Neural progenitor cell (in vitro differentiated cells): Measurements from ENCODE around the gene PPP2R5C. TPM values are rescaled to one million over a fixed set of nuclear protein-coding genes. Genes with fewer than 3 reads are reported as not detected.

Experiments used
- DNase-seq: peaks from one replicate; pipeline ENCODE4 v3.0.0-alpha.2; 2016; ENCODE audit warnings: low spot score
- H2AFZ ChIP-seq: fragments of 200-600 bp; sonication (generic); replicated peaks from 2 replicates; pipeline ENCODE4 v1.6.1; 2016; ENCODE audit warnings: antibody characterized with exemption
- H3F3A ChIP-seq: fragments of 200-600 bp; sonication (generic); 2 replicates; pipeline ENCODE4 v1.6.1; 2016; ENCODE audit warnings: antibody characterized with exemption, low read depth
- H3K27ac ChIP-seq: fragments of 200-600 bp; sonication (generic); 2 replicates; pipeline ENCODE4 v1.5.1; 2016; ENCODE audit warnings: mild to moderate bottlenecking
- H3K27me3 ChIP-seq: fragments of 200-600 bp; sonication (generic); 2 replicates; pipeline ENCODE4 v1.6.1; 2016; ENCODE audit warnings: mild to moderate bottlenecking, moderate library complexity
- H3K36me3 ChIP-seq: fragments of 200-600 bp; sonication (generic); 2 replicates; pipeline ENCODE4 v1.5.1; 2016
- H3K4me1 ChIP-seq: fragments of 200-600 bp; sonication (generic); 2 replicates; pipeline ENCODE4 v1.6.1; 2016; ENCODE audit warnings: mixed run types
- H3K4me2 ChIP-seq: fragments of 200-600 bp; sonication (generic); 2 replicates; pipeline ENCODE4 v1.6.1; 2016
- H3K4me3 ChIP-seq: fragments of 200-600 bp; sonication (generic); 2 replicates; pipeline ENCODE4 v1.5.1; 2016
- H3K79me2 ChIP-seq: fragments of 200-600 bp; sonication (generic); 2 replicates; pipeline ENCODE4 v1.6.1; 2016; ENCODE audit warnings: low read depth
- H3K9ac ChIP-seq: fragments of 200-600 bp; sonication (generic); 2 replicates; pipeline ENCODE4 v1.6.1; 2016
- H3K9me3 ChIP-seq: fragments of 200-600 bp; sonication (generic); 2 replicates; pipeline ENCODE4 v1.5.1; 2016; ENCODE audit warnings: low read depth
- H4K20me1 ChIP-seq: fragments of 200-600 bp; sonication (generic); 2 replicates; pipeline ENCODE4 v1.6.1; 2016; ENCODE audit warnings: low read depth
- H3K27ac Mint-ChIP-seq: 3 replicates; pipeline ENCODE4 v1.8.0; 2021; ENCODE audit warnings: mixed read lengths
- H3K27me3 Mint-ChIP-seq: 2 replicates; pipeline ENCODE4 v1.8.0; 2022; ENCODE audit warnings: low read depth, mild to moderate bottlenecking, inconsistent platforms, moderate library complexity, mixed read lengths; ENCODE audit not compliant: insufficient read depth
- H3K36me3 Mint-ChIP-seq: 3 replicates; pipeline ENCODE4 v1.8.0; 2021; ENCODE audit warnings: mixed read lengths
- H3K4me1 Mint-ChIP-seq: 3 replicates; pipeline ENCODE4 v1.8.0; 2021; ENCODE audit warnings: mixed read lengths
- H3K4me3 Mint-ChIP-seq: 3 replicates; pipeline ENCODE4 v1.8.0; 2021; ENCODE audit warnings: mild to moderate bottlenecking, moderate library complexity, mixed read lengths
- H3K9me3 Mint-ChIP-seq: 3 replicates; pipeline ENCODE4 v1.8.0; 2020; ENCODE audit warnings: mixed read lengths
- CTCF ChIP-seq: fragments of 200-600 bp; sonication (generic); IDR thresholded peaks from 2 replicates; pipeline ENCODE4 v1.5.1; 2017; ENCODE audit warnings: antibody characterized with exemption, mild to moderate bottlenecking
- EZH2 ChIP-seq: fragments of 200-600 bp; sonication (generic); IDR thresholded peaks from 2 replicates; pipeline ENCODE4 v1.6.1; 2017; ENCODE audit warnings: antibody characterized with exemption, mild to moderate bottlenecking, moderate library complexity
- EZH2phosphoT487 ChIP-seq: fragments of 200-600 bp; sonication (generic); IDR thresholded peaks from 2 replicates; pipeline ENCODE4 v1.6.1; 2017; ENCODE audit warnings: antibody characterized with exemption
- total RNA-seq: library from RNA; depleted of rRNA; stranded (reverse); fragments of >200 nt; gene quantifications from 2 replicates; pipeline ENCODE4 v1.2.3, GENCODE V29; 2015; ENCODE audit warnings: low replicate concordance

PPP2R5C gene
- total RNA-seq, 1 donor from 2014 or later, result 183 TPM

GRCh38 chr14:101851736-101852405, 90.4 kb downstream of the PPP2R5C start:
- Mint-ChIP-seq H3K9me3 (no peaks in the 10 kb centered on the region), H3K27ac (no peak overlapping the region), H3K4me1 (peaks cover 4% of the 10 kb centered on the region), H3K27me3 (no peaks in the 10 kb centered on the region), H3K4me3 (no peak overlapping the region), H3K36me3 (peaks cover 4% of the 10 kb centered on the region)
- H3K79me2 ChIP-seq, result peaks cover 90% of the 10 kb centered on the region
- DNase-seq, result no peak
- H3K9ac ChIP-seq, result no peak overlapping the region
- no peaks in the 10 kb centered on the region for H3F3A ChIP-seq
- H3K4me3 ChIP-seq, result no peak overlapping the region
- no peaks in the 10 kb centered on the region for H3K9me3 ChIP-seq
- no peak overlapping the region for H3K4me2 ChIP-seq
- no peak overlapping the region for H3K27ac ChIP-seq
- H2AFZ ChIP-seq, result no peak overlapping the region
- peaks cover 10% of the 10 kb centered on the region for H3K4me1 ChIP-seq
- H4K20me1 ChIP-seq, result peaks cover 87% of the 10 kb centered on the region
- no peaks in the 10 kb centered on the region for H3K27me3 ChIP-seq
- H3K36me3 ChIP-seq, result no peaks in the 10 kb centered on the region
- TF ChIP-seq CTCF, result no peak
- no peak for TF ChIP-seq EZH2
- no peak for TF ChIP-seq EZH2phosphoT487

- peaks cover 4% of the 10 kb centered on the region for H3K36me3 Mint-ChIP-seq
- DNase-seq, result no peak
- no peaks in the 10 kb centered on the region for H3K36me3 ChIP-seq
- H3F3A ChIP-seq, result no peaks in the 10 kb centered on the region
- no peaks in the 10 kb centered on the region for H3K27me3 ChIP-seq
- H3K27ac ChIP-seq, result no peak overlapping the region
- no peak overlapping the region for H2AFZ ChIP-seq
- no peak overlapping the region for H3K27ac Mint-ChIP-seq
- H3K27me3 Mint-ChIP-seq, result no peaks in the 10 kb centered on the region
- H3K4me3 ChIP-seq, result no peak overlapping the region
- H3K4me1 ChIP-seq, result peaks cover 10% of the 10 kb centered on the region
- peaks cover 84% of the 10 kb centered on the region for H3K79me2 ChIP-seq
- no peaks in the 10 kb centered on the region for H3K9me3 Mint-ChIP-seq
- H3K4me2 ChIP-seq, result no peak overlapping the region
- H3K9me3 ChIP-seq, result no peaks in the 10 kb centered on the region
- H4K20me1 ChIP-seq, result peaks cover 89% of the 10 kb centered on the region
- no peak overlapping the region for H3K9ac ChIP-seq
- TF ChIP-seq EZH2 (no peak), CTCF (no peak), EZH2phosphoT487 (no peak)
- no peak overlapping the region for H3K4me3 Mint-ChIP-seq
- peaks cover 4% of the 10 kb centered on the region for H3K4me1 Mint-ChIP-seq
Observed at GRCh38 chr14:101852785-101853184, 91.3 kb downstream of the PPP2R5C start.

- no peak overlapping the region for H3K27ac Mint-ChIP-seq
- Histone ChIP-seq H3K9ac (no peak overlapping the region), H4K20me1 (peaks cover 82% of the 10 kb centered on the region), H3K4me3 (no peak overlapping the region), H3K27me3 (no peaks in the 10 kb centered on the region), H2AFZ (no peak overlapping the region), H3K36me3 (no peaks in the 10 kb centered on the region), H3K4me1 (peaks cover 10% of the 10 kb centered on the region), H3K79me2 (peaks cover 79% of the 10 kb centered on the region), H3K27ac (no peak overlapping the region), H3F3A (no peaks in the 10 kb centered on the region), H3K9me3 (no peaks in the 10 kb centered on the region), H3K4me2 (no peak overlapping the region)
- peaks cover 4% of the 10 kb centered on the region for H3K36me3 Mint-ChIP-seq
- peaks cover 4% of the 10 kb centered on the region for H3K4me1 Mint-ChIP-seq
- no peaks in the 10 kb centered on the region for H3K27me3 Mint-ChIP-seq
- no peak for TF ChIP-seq EZH2
- TF ChIP-seq EZH2phosphoT487, result no peak
- no peak for TF ChIP-seq CTCF
- no peaks in the 10 kb centered on the region for H3K9me3 Mint-ChIP-seq
- no peak overlapping the region for H3K4me3 Mint-ChIP-seq
- DNase-seq, result peak; percentile 29
Observed at GRCh38 chr14:101853455-101854018, 92.0 kb downstream of the PPP2R5C start.
